ENCODE measurements around the gene XIAP.
"Not testable (repeated sequence)": the region's sequence is repeated elsewhere in the genome, so short reads cannot be mapped to it uniquely, and the experiment has no call there.

The XIAP gene

GRCh38 chrX:123859846-123860838 is at the start of gene XIAP:
TSS of gene XIAP (plus strand) at chrX:123860053. CDS start at chrX:123885663, 25,610 bp downstream.
- peak; percentile 30 for DNase-seq

- no peak for DNase-seq
Measured at GRCh38 chrX:123814343-123814742, 45.5 kb upstream of the XIAP start.

GRCh38 chrX:123814934-123815394 is 44.9 kb upstream of the XIAP start:
- not testable (repeated sequence) for DNase-seq

- DNase-seq: no peak
Measured at GRCh38 chrX:123817288-123817894, 42.5 kb upstream of the XIAP start.

- no peak for DNase-seq
Measured at GRCh38 chrX:123818243-123818642, 41.6 kb upstream of the XIAP start.

GRCh38 chrX:123822965-123823364 is 36.9 kb upstream of the XIAP start:
- no peak for DNase-seq

GRCh38 chrX:123830309-123830708 is 29.5 kb upstream of the XIAP start:
- DNase-seq: no peak

- DNase-seq: peak; percentile 39
Measured at GRCh38 chrX:123833387-123833786, 26.5 kb upstream of the XIAP start.

GRCh38 chrX:123834116-123834515 is 25.7 kb upstream of the XIAP start:
- DNase-seq: no peak

GRCh38 chrX:123835661-123836371 is 24.0 kb upstream of the XIAP start:
- DNase-seq: no peak

GRCh38 chrX:123845129-123845528 is 14.7 kb upstream of the XIAP start:
- DNase-seq: not testable (repeated sequence)

- DNase-seq: no peak
Measured at GRCh38 chrX:123846577-123847038, 13.2 kb upstream of the XIAP start.

- DNase-seq: no peak
Measured at GRCh38 chrX:123847056-123847455, 12.8 kb upstream of the XIAP start.

- DNase-seq: no peak
Measured at GRCh38 chrX:123849096-123849495, 10.8 kb upstream of the XIAP start.

- DNase-seq: not testable (repeated sequence)
Measured at GRCh38 chrX:123849906-123850305, 9.9 kb upstream of the XIAP start.

GRCh38 chrX:123851079-123851478 is 8.8 kb upstream of the XIAP start:
- DNase-seq: no peak

- DNase-seq: no peak
Measured at GRCh38 chrX:123854329-123854728, 5.5 kb upstream of the XIAP start.

- DNase-seq: peak; percentile 36
Measured at GRCh38 chrX:123859409-123859845, 426 bp upstream of the XIAP start.

GRCh38 chrX:123860983-123861382 is 1.1 kb downstream of the XIAP start:
- no peak for DNase-seq

GRCh38 chrX:123869488-123869887 is 9.6 kb downstream of the XIAP start:
- no peak for DNase-seq

- no peak for DNase-seq
Measured at GRCh38 chrX:123871309-123871708, 11.5 kb downstream of the XIAP start.

- DNase-seq: no peak
Measured at GRCh38 chrX:123873956-123874355, 14.1 kb downstream of the XIAP start.

- DNase-seq: no peak
Measured at GRCh38 chrX:123876177-123876576, 16.3 kb downstream of the XIAP start.
